Breast epithelium (tissue), 4 donors: Measurements from ENCODE around the gene CD300A. TPM values are rescaled to one million over a fixed set of nuclear protein-coding genes. Genes with fewer than 3 reads are reported as not detected.

Source experiments
- DNase-seq, 2 donors: peaks; one replicate each; pipeline ENCODE4 v3.0.0-alpha.2; 2019; ENCODE audit warnings: low spot score in 2 of 2
- H3K27ac ChIP-seq, 2 donors: fragments of 200-600 bp; sonication (generic) in 1 of 2; one replicate each; pipeline ENCODE4 v1.5.1; 2016 to 2019; ENCODE audit warnings: mild to moderate bottlenecking in 1 of 2
- H3K27me3 ChIP-seq, 2 donors: fragments of 200-600 bp; sonication (generic) in 1 of 2; one replicate each; pipeline versions ENCODE4 v1.5.1 to v1.6.0; 2017 to 2019; ENCODE audit warnings: control low read depth in 1 of 2, mild to moderate bottlenecking in 1 of 2
- H3K36me3 ChIP-seq: fragments of 200-600 bp; one replicate; pipeline ENCODE4 v1.5.1; 2019
- H3K4me1 ChIP-seq, 2 donors: fragments of 200-600 bp; sonication (generic); one replicate each; pipeline ENCODE4 v1.5.1; 2016 to 2019; ENCODE audit warnings: control low read depth in 1 of 2
- H3K4me3 ChIP-seq, 3 donors: fragments of 200-600 bp; sonication (generic); 1 replicate in 2 of 3; 2 replicates in 1 of 3; pipeline ENCODE4 v1.5.1; 2016 to 2019; ENCODE audit warnings: mild to moderate bottlenecking in 3 of 3, moderate library complexity in 2 of 3
- H3K9me3 ChIP-seq, 2 donors: fragments of 200-600 bp; sonication (generic) in 1 of 2; one replicate each; pipeline ENCODE4 v1.5.1; 2016 to 2019; ENCODE audit warnings: control low read depth in 1 of 2
- CTCF ChIP-seq, 3 donors: fragments of 450-650 bp; IDR thresholded peaks; one replicate each; pipeline ENCODE4 v1.5.1; 2016 to 2017; ENCODE audit warnings: antibody characterized with exemption in 3 of 3, mild to moderate bottlenecking in 3 of 3, moderate library complexity in 3 of 3
- POLR2A ChIP-seq: fragments of 450-650 bp; IDR thresholded peaks from one replicate; pipeline ENCODE4 v1.6.1; 2016; ENCODE audit warnings: antibody characterized with exemption, mild to moderate bottlenecking, moderate library complexity
- POLR2AphosphoS5 ChIP-seq, 3 donors: sonication (generic); formaldehyde crosslinking; IDR thresholded peaks; one replicate each; pipeline ENCODE4 v1.6.1; 2017; ENCODE audit warnings: antibody characterized with exemption in 3 of 3
- intact Hi-C: fragments of 100-400 bp; cut with DNase I; formaldehyde crosslinking; loops from one replicate; pipeline ENCODE4 v1.15.1; 2023; ENCODE audit warnings: low total_unique reads
- total RNA-seq, 3 donors: library from RNA; depleted of rRNA; stranded (reverse); fragments of >200 nt; gene quantifications; one replicate each; pipeline ENCODE4 v1.1.0, GENCODE V29; 2016

The CD300A gene
- total RNA-seq, 3 donors from 2014 or later, result 6.2 to 15.7 (median 10.2) TPM

- no peaks in the 10 kb centered on the region for H3K9me3 ChIP-seq
- TF ChIP-seq POLR2A (no peak), POLR2AphosphoS5 (IDR thresholded peaks at IDR 0.05) (no peak), CTCF (IDR thresholded peaks at IDR 0.05) (no peak)
- H3K27ac ChIP-seq, result peak overlapping the region; percentile 29 to 81
- H3K4me3 ChIP-seq, result no peak overlapping the region
- H3K36me3 ChIP-seq, result no peaks in the 10 kb centered on the region
- no peak for DNase-seq
- H3K4me1 ChIP-seq, result peaks cover 5 to 15% of the 10 kb centered on the region in 2 donors
- H3K27me3 ChIP-seq, result no peaks in the 10 kb centered on the region
- intact Hi-C loops, result no loop called here
These were observed 17.1 kb upstream of the CD300A start for GRCh38 chr17:74449306-74449705.

- intact Hi-C loops, result no loop called here
- TF ChIP-seq POLR2A (no peak), POLR2AphosphoS5 (IDR thresholded peaks at IDR 0.05) (no peak), CTCF (IDR thresholded peaks at IDR 0.05) (no peak)
- H3K9me3 ChIP-seq, result no peaks in the 10 kb centered on the region
- no peaks in the 10 kb centered on the region for H3K27me3 ChIP-seq
- H3K36me3 ChIP-seq, result no peaks in the 10 kb centered on the region
- no peak for DNase-seq
- no peak overlapping the region for H3K4me3 ChIP-seq
- H3K4me1 ChIP-seq, result peaks cover 5 to 15% of the 10 kb centered on the region in 2 donors
- H3K27ac ChIP-seq, result peak overlapping the region; percentile 29 to 81
These were observed 16.7 kb upstream of the CD300A start for GRCh38 chr17:74449773-74450172.

GRCh38 chr17:74450231-74450630 is 16.2 kb upstream of the CD300A start:
- Histone ChIP-seq H3K4me1 (peaks cover 5 to 16% of the 10 kb centered on the region in 2 donors), H3K9me3 (no peaks in the 10 kb centered on the region), H3K36me3 (no peaks in the 10 kb centered on the region), H3K27ac (peak overlapping the region in 1 of 2 donors; percentile 81), H3K27me3 (no peaks in the 10 kb centered on the region), H3K4me3 (no peak overlapping the region)
- no peak for TF ChIP-seq POLR2A
- no peak for TF ChIP-seq POLR2AphosphoS5 (IDR thresholded peaks at IDR 0.05)
- TF ChIP-seq CTCF (IDR thresholded peaks at IDR 0.05), result no peak
- no peak for DNase-seq
- intact Hi-C loops, result no loop called here

- no peak for TF ChIP-seq POLR2A
- no peak for TF ChIP-seq CTCF (IDR thresholded peaks at IDR 0.05)
- TF ChIP-seq POLR2AphosphoS5 (IDR thresholded peaks at IDR 0.05), result no peak
- H3K9me3 ChIP-seq, result no peaks in the 10 kb centered on the region
- no peak for DNase-seq
- no peak overlapping the region for H3K4me3 ChIP-seq
- peaks cover 5 to 16% of the 10 kb centered on the region in 2 donors for H3K4me1 ChIP-seq
- H3K36me3 ChIP-seq, result no peaks in the 10 kb centered on the region
- H3K27me3 ChIP-seq, result no peaks in the 10 kb centered on the region
- H3K27ac ChIP-seq, result peak overlapping the region in 1 of 2 donors; percentile 81
- intact Hi-C loops, result no loop called here
These were observed 15.5 kb upstream of the CD300A start for GRCh38 chr17:74450925-74451403.

GRCh38 chr17:74451557-74451956 is 14.9 kb upstream of the CD300A start:
- no peak overlapping the region for H3K27ac ChIP-seq
- no peaks in the 10 kb centered on the region for H3K27me3 ChIP-seq
- TF ChIP-seq CTCF (IDR thresholded peaks at IDR 0.05), result no peak
- TF ChIP-seq POLR2AphosphoS5 (IDR thresholded peaks at IDR 0.05), result no peak
- TF ChIP-seq POLR2A, result no peak
- H3K36me3 ChIP-seq, result no peaks in the 10 kb centered on the region
- intact Hi-C loops, result no loop called here
- no peak for DNase-seq
- no peaks in the 10 kb centered on the region for H3K9me3 ChIP-seq
- H3K4me1 ChIP-seq, result peaks cover 5 to 13% of the 10 kb centered on the region in 2 donors
- no peak overlapping the region for H3K4me3 ChIP-seq
